Hepatocyte (in vitro differentiated cells): ENCODE measurements around the gene TPGS1. TPM values are rescaled to one million over a fixed set of nuclear protein-coding genes. Genes with fewer than 3 reads are reported as not detected.

ENCODE experiments used
- DNase-seq: peaks from one replicate; pipeline ENCODE4 v3.0.0-alpha.2; 2016; ENCODE audit warnings: low spot score
- H2AFZ ChIP-seq: fragments of 200-600 bp; sonication (generic); 2 replicates; pipeline ENCODE4 v1.6.0; 2016; ENCODE audit warnings: antibody characterized with exemption, mild to moderate bottlenecking
- H3K27ac ChIP-seq: fragments of 200-600 bp; sonication (generic); 2 replicates; pipeline ENCODE4 v1.5.1; 2016; ENCODE audit warnings: mild to moderate bottlenecking
- H3K27me3 ChIP-seq: fragments of 200-600 bp; sonication (generic); 2 replicates; pipeline ENCODE4 v1.6.1; 2016
- H3K36me3 ChIP-seq: fragments of 200-600 bp; sonication (generic); replicated peaks from 2 replicates; pipeline ENCODE4 v1.5.1; 2016; ENCODE audit warnings: low read depth; ENCODE audit not compliant: insufficient read depth
- H3K4me1 ChIP-seq: fragments of 200-600 bp; sonication (generic); 2 replicates; pipeline ENCODE4 v1.5.1; 2016; ENCODE audit warnings: mild to moderate bottlenecking, moderate library complexity; ENCODE audit not compliant: insufficient read depth
- H3K4me2 ChIP-seq: fragments of 200-600 bp; sonication (generic); 2 replicates; pipeline ENCODE4 v1.6.0; 2016
- H3K4me3 ChIP-seq: fragments of 200-600 bp; sonication (generic); 2 replicates; pipeline ENCODE4 v1.5.1; 2016; ENCODE audit warnings: mild to moderate bottlenecking
- H3K79me2 ChIP-seq: fragments of 200-600 bp; sonication (generic); 2 replicates; pipeline ENCODE4 v1.6.0; 2017; ENCODE audit warnings: mild to moderate bottlenecking
- H3K9me2 ChIP-seq: fragments of 200-600 bp; sonication (generic); replicated peaks from 2 replicates; pipeline ENCODE4 v1.6.0; 2017; ENCODE audit warnings: mild to moderate bottlenecking; ENCODE audit not compliant: insufficient read depth
- H3K9me3 ChIP-seq: fragments of 200-600 bp; sonication (generic); 2 replicates; pipeline ENCODE4 v1.5.1; 2016; ENCODE audit warnings: low read depth, mild to moderate bottlenecking
- H4K20me1 ChIP-seq: fragments of 200-600 bp; sonication (generic); 2 replicates; pipeline ENCODE4 v1.6.0; 2016; ENCODE audit warnings: mild to moderate bottlenecking; ENCODE audit not compliant: insufficient read depth, poor library complexity, severe bottlenecking
- CTCF ChIP-seq: fragments of 200-600 bp; sonication (generic); IDR thresholded peaks from 2 replicates; pipeline ENCODE4 v1.5.1; 2016; ENCODE audit warnings: antibody characterized with exemption, mild to moderate bottlenecking; ENCODE audit not compliant: poor library complexity
- EZH2 ChIP-seq: fragments of 200-600 bp; sonication (generic); IDR thresholded peaks from 2 replicates; pipeline ENCODE4 v1.6.1; 2016; ENCODE audit warnings: antibody characterized with exemption, mild to moderate bottlenecking, borderline replicate concordance
- EZH2phosphoT487 ChIP-seq: fragments of 200-600 bp; sonication (generic); IDR thresholded peaks from one replicate; pipeline ENCODE4 v1.6.1; 2018; ENCODE audit warnings: antibody characterized with exemption, mild to moderate bottlenecking, low read depth, moderate library complexity; ENCODE audit not compliant: unreplicated experiment, severe bottlenecking
- WGBS: methylation state at CpG from one replicate; pipeline ENCODE4 v1.1.6; 2016; ENCODE audit warnings: low lambda C conversion rate; ENCODE audit errors: missing lambda C conversion rate; 5-methylcytosine and 5-hydroxymethylcytosine counted together
- polyA plus RNA-seq: library from polyadenylated mRNA; unstranded; fragments of >200 nt; fragmentation: Nextera tagmentation; extraction: Ambion mirVana; gene quantifications from 2 replicates; pipeline ENCODE4 v1.2.1, GENCODE V29; 2016
- total RNA-seq: library from RNA; depleted of rRNA; stranded (reverse); fragments of >200 nt; gene quantifications from 2 replicates; pipeline ENCODE4 v1.2.3, GENCODE V29; 2014

TPGS1 gene
- total and polyA plus RNA-seq, 2 experiments from 2014 or later, result 44.9 to 61.0 TPM

GRCh38 chr19:517721-518597 is 10.7 kb downstream of the TPGS1 start:
- Histone ChIP-seq H3K36me3 (no peaks in the 10 kb centered on the region), H3K9me3 (no peaks in the 10 kb centered on the region), H2AFZ (no peak overlapping the region), H3K4me3 (no peak overlapping the region), H3K27me3 (no peaks in the 10 kb centered on the region), H3K4me1 (peaks cover 15% of the 10 kb centered on the region), H3K9me2 (no peaks in the 10 kb centered on the region), H3K27ac (peak overlapping the region; percentile 90), H3K4me2 (no peak overlapping the region), H3K79me2 (peaks cover 16% of the 10 kb centered on the region), H4K20me1 (no peaks in the 10 kb centered on the region)
- WGBS, result no CpG with 5 or more reads among the region's 10 CpGs
- TF ChIP-seq EZH2phosphoT487 (no peak), CTCF (no peak), EZH2 (no peak)
- peak; percentile 92 for DNase-seq

- no peaks in the 10 kb centered on the region for H3K9me3 ChIP-seq
- peak; percentile 75 for DNase-seq
- H3K4me1 ChIP-seq, result peaks cover 15% of the 10 kb centered on the region
- TF ChIP-seq CTCF, result peak; percentile 19
- no peak for TF ChIP-seq EZH2phosphoT487
- TF ChIP-seq EZH2, result no peak
- no peak overlapping the region for H3K4me3 ChIP-seq
- H3K27ac ChIP-seq, result peak overlapping the region; percentile 91
- no peaks in the 10 kb centered on the region for H3K27me3 ChIP-seq
- peaks cover 16% of the 10 kb centered on the region for H3K79me2 ChIP-seq
- peak overlapping the region; percentile 69 for H3K4me2 ChIP-seq
- H3K36me3 ChIP-seq, result no peaks in the 10 kb centered on the region
- 25% methylated on average over 38 of the region's 58 CpGs for WGBS
- no peaks in the 10 kb centered on the region for H3K9me2 ChIP-seq
- no peaks in the 10 kb centered on the region for H4K20me1 ChIP-seq
- no peak overlapping the region for H2AFZ ChIP-seq
Observed at GRCh38 chr19:518598-519231, 11.4 kb downstream of the TPGS1 start.

GRCh38 chr19:519449-519865 is 12.2 kb downstream of the TPGS1 start:
- Histone ChIP-seq H3K79me2 (peaks cover 14% of the 10 kb centered on the region), H3K4me2 (peak overlapping the region; percentile 69), H3K27ac (peak overlapping the region; percentile 91), H3K9me3 (no peaks in the 10 kb centered on the region), H3K4me3 (no peak overlapping the region), H3K27me3 (no peaks in the 10 kb centered on the region), H4K20me1 (no peaks in the 10 kb centered on the region), H3K9me2 (no peaks in the 10 kb centered on the region), H3K36me3 (no peaks in the 10 kb centered on the region), H2AFZ (no peak overlapping the region), H3K4me1 (peaks cover 15% of the 10 kb centered on the region)
- DNase-seq, result no peak
- 97% methylated on average over 29 of the region's 45 CpGs for WGBS
- TF ChIP-seq EZH2 (no peak), CTCF (no peak), EZH2phosphoT487 (no peak)
